Astrocyte of the spinal cord (primary cell): ENCODE measurements around the gene MAGEC1.
"Not testable (repeated sequence)": the region's sequence is repeated elsewhere in the genome, so short reads cannot be mapped to it uniquely, and the experiment has no call there.

ENCODE experiments used
- DNase-seq: peaks from one replicate; pipeline ENCODE4 v3.0.0; 2011; ENCODE audit warnings: low read depth, low spot score
- H3K4me3 ChIP-seq: 2 replicates; pipeline ENCODE4 v1.5.1; 2011; ENCODE audit warnings: low read depth, mild to moderate bottlenecking, low read length, moderate library complexity
- CTCF ChIP-seq: IDR thresholded peaks from 2 replicates; pipeline ENCODE4 v1.5.1; 2012; ENCODE audit warnings: low read depth, mild to moderate bottlenecking, low read length, inconsistent platforms
- in situ Hi-C: cut with HindIII; loops from 2 replicates; pipeline ENCODE4 v1.10.0; 2017; ENCODE audit warnings: low sequenced_read_pairs

The MAGEC1 gene

GRCh38 chrX:141903400-141904155, at the start of gene MAGEC1:
Gene MAGEC1 (plus strand): TSS chrX:141903894. CDS start chrX:141905073, 1,179 bp downstream.
- no peak for DNase-seq
- no peak within 1 kb of the TSS for H3K4me3 ChIP-seq
- in situ Hi-C loops = no loop called here
- no peak for TF ChIP-seq CTCF

GRCh38 chrX:141857479-141857878, 46.2 kb upstream of the MAGEC1 start:
- no peak for DNase-seq
- in situ Hi-C loops = no loop called here
- TF ChIP-seq CTCF = no peak
- no peak overlapping the region for H3K4me3 ChIP-seq

GRCh38 chrX:141879616-141880015, 24.1 kb upstream of the MAGEC1 start:
- no peak for TF ChIP-seq CTCF
- H3K4me3 ChIP-seq = no peak overlapping the region
- no peak for DNase-seq
- in situ Hi-C loops = no loop called here

- H3K4me3 ChIP-seq, DNase-seq, in situ Hi-C loops: not testable (repeated sequence)
These were observed 14.9 kb upstream of the MAGEC1 start for GRCh38 chrX:141888811-141889210.

- no peak for TF ChIP-seq CTCF
- in situ Hi-C loops = no loop called here
- no peak for DNase-seq
- H3K4me3 ChIP-seq = no peak overlapping the region
These were observed 9.0 kb upstream of the MAGEC1 start for GRCh38 chrX:141894733-141895132.

- TF ChIP-seq CTCF = no peak
- in situ Hi-C loops = no loop called here
- H3K4me3 ChIP-seq = no peak overlapping the region
- no peak for DNase-seq
These were observed 6.0 kb upstream of the MAGEC1 start for GRCh38 chrX:141897690-141898089.

GRCh38 chrX:141902366-141902765, 1.3 kb upstream of the MAGEC1 start:
- no peak for TF ChIP-seq CTCF
- H3K4me3 ChIP-seq = no peak overlapping the region
- no peak for DNase-seq
- in situ Hi-C loops = no loop called here
